ENCODE results near the gene CASQ2. TPM values are rescaled to one million over a fixed set of nuclear protein-coding genes. Genes with fewer than 3 reads are reported as not detected.

CASQ2 gene
- total and polyA plus RNA-seq, 2 donors (not counting 3 experiments of a cell fraction or from before 2014, with no cell fraction given), result not detected

- dilution Hi-C loops (cut with MboI; ENCODE audit: extremely low pct_ligation_motif_present, low sequenced_read_pairs), result no loop called here
- H4K20me1 ChIP-seq (replicated peaks; ENCODE audit: control insufficient read depth, extremely low read depth, insufficient read depth, low read length), result no peaks in the 10 kb centered on the region
- no peak overlapping the region for H3K27ac ChIP-seq (ENCODE audit: insufficient read depth, low read depth, low read length)
- intact Hi-C loops (cut with micrococcal nuclease), result no loop called here
- no peak overlapping the region for H3K4me2 ChIP-seq (ENCODE audit: insufficient read depth, low read length)
- no peak for TF ChIP-seq EZH2 (IDR thresholded peaks at IDR 0.05; ENCODE audit: borderline replicate concordance, low read depth, low read length, severe bottlenecking)
- no TSS peak for BruUV-seq (replicated peaks)
- no peaks in the 10 kb centered on the region for H3K9me3 ChIP-seq (replicated peaks; ENCODE audit: control insufficient read depth, insufficient read depth, low read length)
- no peak overlapping the region for H2AFZ ChIP-seq (ENCODE audit: low read depth, low read length)
- DNase-seq (ENCODE audit: low read depth, low spot score), result no peak
- no peak for FAIRE-seq
- no peaks in the 10 kb centered on the region for H3K9me1 ChIP-seq (replicated peaks; ENCODE audit: control insufficient read depth, extremely low read depth, insufficient read depth, low read length)
- CTCF ChIA-PET, result no interaction called here
- POLR2A ChIA-PET, result no interaction called here
- no peak overlapping the region for H3K9ac ChIP-seq (replicated peaks; ENCODE audit: extremely low read depth, insufficient read depth, low read length)
- H3K79me2 ChIP-seq (ENCODE audit: control insufficient read depth, insufficient read depth, low read length), result peaks cover 45% of the 10 kb centered on the region
- H3K4me1 ChIP-seq (ENCODE audit: control insufficient read depth, extremely low read depth, insufficient read depth, low read length), result peaks cover 31% of the 10 kb centered on the region
- peaks cover 3% of the 10 kb centered on the region in 2 experiments for H3K36me3 ChIP-seq (ENCODE audit: control insufficient read depth in 2 of 2, extremely low read depth in 1 of 2, insufficient read depth in 2 of 2, low read length in 2 of 2)
- H3K27me3 ChIP-seq (ENCODE audit: control insufficient read depth in 2 of 2, insufficient read depth in 2 of 2, low read length in 2 of 2), result no peaks in the 10 kb centered on the region
- H3K4me3 ChIP-seq (replicated peaks in 1 of 3; ENCODE audit: insufficient read depth in 1 of 3, low read depth in 1 of 3, low read length in 3 of 3), result no peak overlapping the region
Measured at GRCh38 chr1:115651391-115651790, 117.1 kb downstream of the CASQ2 start.

GRCh38 chr1:115650961-115651360 lies 117.6 kb downstream of the CASQ2 start:
- Histone ChIP-seq H3K4me2 (ENCODE audit: insufficient read depth, low read length) (no peak overlapping the region), H3K27ac (ENCODE audit: insufficient read depth, low read depth, low read length) (no peak overlapping the region), H3K27me3 (ENCODE audit: control insufficient read depth in 2 of 2, insufficient read depth in 2 of 2, low read length in 2 of 2) (no peaks in the 10 kb centered on the region), H3K9ac (replicated peaks; ENCODE audit: extremely low read depth, insufficient read depth, low read length) (no peak overlapping the region), H2AFZ (ENCODE audit: low read depth, low read length) (no peak overlapping the region), H3K4me3 (replicated peaks in 1 of 3; ENCODE audit: insufficient read depth in 1 of 3, low read depth in 1 of 3, low read length in 3 of 3) (no peak overlapping the region), H3K9me3 (replicated peaks; ENCODE audit: control insufficient read depth, insufficient read depth, low read length) (no peaks in the 10 kb centered on the region), H4K20me1 (replicated peaks; ENCODE audit: control insufficient read depth, extremely low read depth, insufficient read depth, low read length) (no peaks in the 10 kb centered on the region), H3K9me1 (replicated peaks; ENCODE audit: control insufficient read depth, extremely low read depth, insufficient read depth, low read length) (no peaks in the 10 kb centered on the region), H3K79me2 (ENCODE audit: control insufficient read depth, insufficient read depth, low read length) (peaks cover 44% of the 10 kb centered on the region), H3K36me3 (ENCODE audit: control insufficient read depth in 2 of 2, extremely low read depth in 1 of 2, insufficient read depth in 2 of 2, low read length in 2 of 2) (peaks cover 3% of the 10 kb centered on the region in 2 experiments), H3K4me1 (ENCODE audit: control insufficient read depth, extremely low read depth, insufficient read depth, low read length) (peaks cover 33% of the 10 kb centered on the region)
- BruUV-seq (replicated peaks), result no TSS peak
- TF ChIP-seq, protein P1, sequence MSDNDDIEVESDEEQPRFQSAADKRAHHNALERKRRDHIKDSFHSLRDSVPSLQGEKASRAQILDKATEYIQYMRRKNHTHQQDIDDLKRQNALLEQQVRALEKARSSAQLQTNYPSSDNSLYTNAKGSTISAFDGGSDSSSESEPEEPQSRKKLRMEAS (IDR thresholded peaks at IDR 0.05; ENCODE audit: insufficient read depth, insufficient read length), result no peak
- TF ChIP-seq POLR2AphosphoS5 (IDR thresholded peaks at IDR 0.05; ENCODE audit: insufficient read depth, low read depth, low read length) (no peak), FOS (IDR thresholded peaks at IDR 0.05; ENCODE audit: borderline replicate concordance, insufficient read depth, low read length) (no peak), POLR2A (IDR thresholded peaks at IDR 0.05; ENCODE audit: low read depth, low read length) (no peak), JUN (IDR thresholded peaks at IDR 0.05; ENCODE audit: borderline replicate concordance, insufficient read depth, insufficient read length, low read depth) (no peak), EZH2 (IDR thresholded peaks at IDR 0.05; ENCODE audit: borderline replicate concordance, low read depth, low read length, severe bottlenecking) (no peak), CTCF (IDR thresholded peaks at IDR 0.05; ENCODE audit: extremely low read depth in 1 of 2, insufficient read depth in 1 of 2, low read depth in 1 of 2, low read length in 2 of 2) (no peak), GATA2 (IDR thresholded peaks at IDR 0.05; ENCODE audit: insufficient read depth, insufficient read length, low read depth, low read length) (no peak), MYC (IDR thresholded peaks at IDR 0.05; ENCODE audit: low read depth, low read length) (no peak)
- no peak for FAIRE-seq
- no peak for DNase-seq (ENCODE audit: low read depth, low spot score)
- dilution Hi-C loops (cut with MboI; ENCODE audit: extremely low pct_ligation_motif_present, low sequenced_read_pairs) (no loop called here), intact Hi-C loops (cut with micrococcal nuclease) (no loop called here)
- ChIA-PET POLR2A (no interaction called here), CTCF (no interaction called here)

Data from endothelial cell of umbilical vein (primary cell).